Prostate gland (tissue), 2 donors: ENCODE measurements around the gene TP63.

Experiments used
- POLR2A ChIP-seq: fragments of 450-650 bp; IDR thresholded peaks from one replicate; pipeline ENCODE4 v1.6.1; 2016; ENCODE audit warnings: antibody characterized with exemption, mild to moderate bottlenecking
- POLR2AphosphoS5 ChIP-seq: sonication (generic); formaldehyde crosslinking; IDR thresholded peaks from one replicate; pipeline ENCODE4 v1.6.1; 2017; ENCODE audit warnings: antibody characterized with exemption
- TF ChIP-seq, protein P1 (sequence below), 4 experiments: fragments of 200-600 bp in 2 of 4; fragments of 450-650 bp in 2 of 4; sonication (generic) in 2 of 4; IDR thresholded peaks; 1 replicate in 3 of 4; 2 replicates in 1 of 4; pipeline ENCODE4 v1.5.1; 2016 to 2019; ENCODE audit warnings: antibody characterized with exemption in 4 of 4, mild to moderate bottlenecking in 2 of 4, moderate library complexity in 2 of 4

DNA sequence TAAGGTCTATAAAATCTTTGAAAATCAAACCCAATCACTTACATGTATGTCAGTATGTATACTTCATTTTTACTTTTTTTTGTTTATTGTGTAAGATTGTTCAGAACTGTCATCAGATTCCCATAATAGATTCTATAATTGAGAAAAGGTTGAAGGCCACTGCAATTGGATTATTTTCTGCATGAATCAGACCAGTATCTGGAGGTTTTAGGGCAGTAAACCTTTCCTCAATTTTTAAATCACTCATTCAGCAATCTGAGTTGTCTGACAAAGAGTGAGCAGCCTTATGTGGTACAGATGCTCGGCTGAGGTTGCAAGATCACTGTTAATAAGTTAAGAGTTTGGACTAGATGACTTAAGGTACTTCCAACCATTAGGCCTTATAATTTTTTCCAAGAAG, 96.0 kb downstream of the TP63 start:
- TF ChIP-seq, protein P1, sequence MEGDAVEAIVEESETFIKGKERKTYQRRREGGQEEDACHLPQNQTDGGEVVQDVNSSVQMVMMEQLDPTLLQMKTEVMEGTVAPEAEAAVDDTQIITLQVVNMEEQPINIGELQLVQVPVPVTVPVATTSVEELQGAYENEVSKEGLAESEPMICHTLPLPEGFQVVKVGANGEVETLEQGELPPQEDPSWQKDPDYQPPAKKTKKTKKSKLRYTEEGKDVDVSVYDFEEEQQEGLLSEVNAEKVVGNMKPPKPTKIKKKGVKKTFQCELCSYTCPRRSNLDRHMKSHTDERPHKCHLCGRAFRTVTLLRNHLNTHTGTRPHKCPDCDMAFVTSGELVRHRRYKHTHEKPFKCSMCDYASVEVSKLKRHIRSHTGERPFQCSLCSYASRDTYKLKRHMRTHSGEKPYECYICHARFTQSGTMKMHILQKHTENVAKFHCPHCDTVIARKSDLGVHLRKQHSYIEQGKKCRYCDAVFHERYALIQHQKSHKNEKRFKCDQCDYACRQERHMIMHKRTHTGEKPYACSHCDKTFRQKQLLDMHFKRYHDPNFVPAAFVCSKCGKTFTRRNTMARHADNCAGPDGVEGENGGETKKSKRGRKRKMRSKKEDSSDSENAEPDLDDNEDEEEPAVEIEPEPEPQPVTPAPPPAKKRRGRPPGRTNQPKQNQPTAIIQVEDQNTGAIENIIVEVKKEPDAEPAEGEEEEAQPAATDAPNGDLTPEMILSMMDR (IDR thresholded peaks at IDR 0.05) = no peak
- TF ChIP-seq POLR2A = no peak
- no peak for TF ChIP-seq POLR2AphosphoS5
